GM12878 (cell line): ENCODE results near the gene RBMS1. TPM values are rescaled to one million over a fixed set of nuclear protein-coding genes. Genes with fewer than 3 reads are reported as not detected.

Source experiments
- ATAC-seq: fragments of 200-7000 bp; cut with Tn5 transposase; 3 replicates; pipeline ENCODE4 v1.9.1; 2020; ENCODE audit warnings: mild to moderate bottlenecking, moderate library complexity
- BruUV-seq: library from RNA; stranded (reverse); fragments of 400-500 nt; replicated peaks from 2 replicates; lab custom pipeline; 2021; lab: Mats Ljungman, UMichigan
- CTCF ChIA-PET: fragments of 300-600 bp; sonication (Branson Sonifier 250); formaldehyde crosslinking; extraction: SDS; loops from one replicate; lab custom pipeline; 2021; ENCODE audit warnings: inconsistent platforms; lab: Yijun Ruan, JAX
- POLR2A ChIA-PET: fragments of 350-600 bp; formaldehyde crosslinking; extraction: SDS; loops from one replicate; lab custom pipeline; 2021; ENCODE audit warnings: inconsistent platforms; lab: Charles Lee
- RAD21 ChIA-PET: fragments of 300-600 bp; sonication (Branson Sonifier 250); formaldehyde crosslinking; loops from one replicate; lab custom pipeline; 2023; ENCODE audit warnings: antibody characterized with exemption; ENCODE audit not compliant: unreplicated experiment; lab: Charles Lee
- SMC1A ChIA-PET: fragments of 300-600 bp; sonication (Branson Sonifier 250); formaldehyde crosslinking; loops from one replicate; lab custom pipeline; 2023; ENCODE audit not compliant: unreplicated experiment, uncharacterized antibody; lab: Charles Lee
- DNase-seq: peaks from one replicate; pipeline ENCODE4 v3.0.0-alpha.2; 2011; ENCODE audit warnings: low read depth, low spot score
- FAIRE-seq: peaks from 3 replicates; lab custom pipeline; 2011; peaks lifted over from hg19 to GRCh38; lab: Jason Lieb, UNC
- H2AFZ ChIP-seq: 2 replicates; pipeline ENCODE4 v1.6.0; 2011; ENCODE audit warnings: low read depth, low read length, control low read depth; ENCODE audit not compliant: control insufficient read depth
- H3K27ac ChIP-seq: 2 replicates; pipeline ENCODE4 v1.5.1; 2011; ENCODE audit warnings: control low read depth; ENCODE audit not compliant: control insufficient read depth, insufficient read depth
- H3K27me3 ChIP-seq, 2 experiments: replicated peaks in 1 of 2; 2 replicates each; pipeline versions ENCODE4 v1.6.0 to v1.6.1; 2011; ENCODE audit warnings: low read length in 1 of 2; ENCODE audit not compliant: control insufficient read depth in 2 of 2, insufficient read depth in 2 of 2
- H3K36me3 ChIP-seq, 2 experiments: 2 replicates each; pipeline ENCODE4 v1.5.1; 2011; ENCODE audit warnings: low read length in 1 of 2; ENCODE audit not compliant: control insufficient read depth in 2 of 2, insufficient read depth in 2 of 2
- H3K4me1 ChIP-seq: 2 replicates; pipeline ENCODE4 v1.6.1; 2011; ENCODE audit warnings: mild to moderate bottlenecking, low read length, moderate library complexity, mixed read lengths; ENCODE audit not compliant: control insufficient read depth, insufficient read depth
- H3K4me2 ChIP-seq: 2 replicates; pipeline ENCODE4 v1.6.0; 2011; ENCODE audit warnings: control low read depth; ENCODE audit not compliant: control insufficient read depth, insufficient read depth
- H3K4me3 ChIP-seq: fragments of 200-600 bp; sonication (generic); 2 replicates; pipeline ENCODE4 v1.5.1; 2016
- H3K79me2 ChIP-seq: 2 replicates; pipeline ENCODE4 v1.6.0; 2011; ENCODE audit warnings: low read length; ENCODE audit not compliant: control insufficient read depth, insufficient read depth
- H3K9ac ChIP-seq: 2 replicates; pipeline ENCODE4 v1.8.0; 2011; ENCODE audit warnings: low read length, control low read depth, mixed read lengths; ENCODE audit not compliant: control insufficient read depth, insufficient read depth
- H3K9me3 ChIP-seq: replicated peaks from 3 replicates; pipeline ENCODE4 v1.5.1; 2011; ENCODE audit warnings: mild to moderate bottlenecking, low read length; ENCODE audit not compliant: control insufficient read depth, insufficient read depth
- H4K20me1 ChIP-seq: 2 replicates; pipeline ENCODE4 v1.6.0; 2011; ENCODE audit not compliant: control insufficient read depth, insufficient read depth
- BACH1 ChIP-seq: fragments of 450-650 bp; IDR thresholded peaks from 2 replicates; pipeline ENCODE4 v1.6.1; 2017; ENCODE audit warnings: mild to moderate bottlenecking, borderline replicate concordance
- BRCA1 ChIP-seq: IDR thresholded peaks from 2 replicates; pipeline ENCODE4 v1.6.1; 2011; ENCODE audit warnings: low read depth, low read length, improper control_type of control experiment
- CHD1 ChIP-seq: IDR thresholded peaks from 2 replicates; pipeline ENCODE4 v1.6.1; 2012; ENCODE audit warnings: low read depth, low read length, improper control_type of control experiment
- ETV6 ChIP-seq, 2 experiments: fragments of 450-650 bp in 1 of 2; IDR thresholded peaks in 1 of 2; conservative IDR thresholded peaks in 1 of 2; 2 replicates each; pipeline ENCODE4 v1.6.1; 2014; ENCODE audit warnings: antibody characterized with exemption in 1 of 2, borderline replicate concordance in 1 of 2, low read depth in 1 of 2, mild to moderate bottlenecking in 1 of 2, moderate library complexity in 1 of 2
- GATAD2B ChIP-seq: fragments of 450-650 bp; conservative IDR thresholded peaks from 2 replicates; pipeline ENCODE4 v1.6.1; 2017; ENCODE audit warnings: low read depth, mild to moderate bottlenecking, moderate library complexity
- HDGF ChIP-seq: fragments of 450-650 bp; IDR thresholded peaks from 2 replicates; pipeline ENCODE4 v1.6.1; 2016; ENCODE audit warnings: antibody characterized with exemption
- HSF1 ChIP-seq: fragments of 150-350 bp; IDR thresholded peaks from 2 replicates; pipeline ENCODE4 v1.6.1; 2014; ENCODE audit warnings: mild to moderate bottlenecking, low read depth, low read length
- MTA2 ChIP-seq: fragments of 450-650 bp; IDR thresholded peaks from 2 replicates; pipeline ENCODE4 v1.6.1; 2016; ENCODE audit warnings: low read depth, mild to moderate bottlenecking, moderate library complexity
- MTA3 ChIP-seq: IDR thresholded peaks from 2 replicates; pipeline ENCODE4 v1.6.1; 2012; ENCODE audit warnings: low read length, inconsistent platforms, borderline replicate concordance
- MYB ChIP-seq: fragments of 150-350 bp; IDR thresholded peaks from 2 replicates; pipeline ENCODE4 v1.6.1; 2014; ENCODE audit warnings: mild to moderate bottlenecking, low read depth, low read length, borderline replicate concordance
- NFYB ChIP-seq: IDR thresholded peaks from 2 replicates; pipeline ENCODE4 v1.6.1; 2011; ENCODE audit warnings: low read depth, mild to moderate bottlenecking, low read length, improper control_type of control experiment, moderate library complexity; ENCODE audit not compliant: insufficient read depth
- NR2C1 ChIP-seq: fragments of 450-650 bp; IDR thresholded peaks from 2 replicates; pipeline ENCODE4 v1.6.1; 2017; ENCODE audit warnings: antibody characterized with exemption, mild to moderate bottlenecking, moderate library complexity
- REST ChIP-seq: IDR thresholded peaks from 2 replicates; pipeline ENCODE4 v1.6.1; 2012; ENCODE audit warnings: mild to moderate bottlenecking, low read depth, low read length
- RUNX3 ChIP-seq: IDR thresholded peaks from 2 replicates; pipeline ENCODE4 v1.6.1; 2012; ENCODE audit warnings: low read length, inconsistent platforms
- SIN3A ChIP-seq: IDR thresholded peaks from 2 replicates; pipeline ENCODE4 v1.6.1; 2012; ENCODE audit warnings: low read depth, low read length, improper control_type of control experiment
- SMARCA5 ChIP-seq: fragments of 450-650 bp; IDR thresholded peaks from 2 replicates; pipeline ENCODE4 v1.6.1; 2017; ENCODE audit warnings: mild to moderate bottlenecking
- SREBF2 ChIP-seq: IDR thresholded peaks from 2 replicates; pipeline ENCODE4 v1.6.1; 2012; ENCODE audit warnings: mild to moderate bottlenecking, low read length
- SUPT20H ChIP-seq: IDR thresholded peaks from 2 replicates; pipeline ENCODE4 v1.6.1; 2011; ENCODE audit warnings: low read depth, mild to moderate bottlenecking, low read length, moderate library complexity, borderline replicate concordance; ENCODE audit not compliant: control insufficient read depth
- ZSCAN29 ChIP-seq: fragments of 450-650 bp; IDR thresholded peaks from 2 replicates; pipeline ENCODE4 v1.6.1; 2017; ENCODE audit warnings: mild to moderate bottlenecking, moderate library complexity
- WGBS: methylation state at CpG from one replicate; pipeline ENCODE4 v1.1.6; 2016; ENCODE audit warnings: low lambda C conversion rate; ENCODE audit not compliant: insufficient replicate concordance, insufficient coverage; ENCODE audit errors: missing lambda C conversion rate; 5-methylcytosine and 5-hydroxymethylcytosine counted together
- in situ Hi-C: fragments of 300-500 bp; cut with MboI; formaldehyde crosslinking; loops from 9 replicates; pipeline ENCODE4 v1.14.3; 2018; ENCODE audit warnings: mixed read lengths
- intact Hi-C: fragments of 100-400 bp; cut with micrococcal nuclease; formaldehyde crosslinking; loops from one replicate; pipeline ENCODE4 v1.14.2; 2022; ENCODE audit not compliant: unreplicated experiment
- polyA plus RNA-seq, 11 experiments: library from polyadenylated mRNA; depleted of rRNA in 4 of 11; unstranded in 6 of 11; stranded (reverse) in 5 of 11; fragments of >200 nt; fragmentation: Nextera tagmentation in 4 of 11; fragmentation: Illumina TruSeq in 1 of 11; extraction: Ambion mirVana in 4 of 11; extraction: Trizol in 1 of 11; gene quantifications; 1 replicate in 1 of 11; 2 replicates in 10 of 11; pipeline versions ENCODE4 v1.2.1 to v1.2.3, GENCODE V29; 2011 to 2016; ENCODE audit warnings: inconsistent platforms in 2 of 11, missing spikeins in 2 of 11, low read depth in 1 of 11
- total RNA-seq, 4 experiments: library from RNA; depleted of rRNA in 3 of 4; stranded (reverse); fragments of >200 nt in 3 of 4; fragmentation: Illumina TruSeq in 1 of 4; extraction: Trizol in 1 of 4; gene quantifications; 2 replicates each; pipeline versions ENCODE4 v1.2.1 to v1.2.3, GENCODE V29; 2013 to 2021

The RBMS1 gene
- total and polyA plus RNA-seq, 10 of the 15 experiments (the other 5 are each of a cell fraction or from before 2014, with no cell fraction given): 0.04 to 0.31 (median 0.17) TPM; not detected in 1

GRCh38 chr2:160277151-160277550 is 216.5 kb downstream of the RBMS1 start:
- FAIRE-seq: no peak

More at GRCh38 chr2:160277151-160277550, 216.5 kb downstream of the RBMS1 start:
- no peaks in the 10 kb centered on the region for H3K79me2 ChIP-seq
- intact Hi-C loops: no loop called here
- in situ Hi-C loops: no loop called here
- no peaks in the 10 kb centered on the region for H3K9me3 ChIP-seq
- TF ChIP-seq SREBF2 (no peak), ETV6 (conservative IDR thresholded peaks at IDR 0.05 in 1 of 2, IDR thresholded peaks at IDR 0.05 in 1 of 2; ENCODE audit: borderline replicate concordance in 1 of 2, low read depth in 1 of 2) (no peak), NR2C1 (no peak), NFYB (no peak), MTA3 (no peak), SMARCA5 (no peak), CHD1 (no peak), RUNX3 (no peak), HSF1 (no peak), ZSCAN29 (no peak), MTA2 (no peak), SIN3A (no peak), SUPT20H (no peak), GATAD2B (no peak), REST (no peak), BRCA1 (no peak), BACH1 (no peak), MYB (no peak), HDGF (no peak)
- TF ChIP-seq, all 136 proteins: peak for 0
- Histone ChIP-seq H2AFZ (no peak overlapping the region), H3K4me1 (no peaks in the 10 kb centered on the region), H3K4me3 (no peak overlapping the region), H3K4me2 (no peak overlapping the region), H4K20me1 (no peaks in the 10 kb centered on the region), H3K9ac (no peak overlapping the region), H3K27me3 (no peaks in the 10 kb centered on the region), H3K27ac (no peak overlapping the region), H3K36me3 (no peaks in the 10 kb centered on the region)
- ChIA-PET RAD21 (no interaction called here), SMC1A (interaction anchor here (0.6 to 1.8 kb wide), 4 partner anchors 11 to 605 kb away, joined by 3 to 5 read pairs (median 4); no protein-coding TSS in a partner anchor), POLR2A (no interaction called here), CTCF (interaction anchor here (1.5 kb wide), 1 partner anchor 167 kb away, joined by 3 read pairs; no protein-coding TSS in a partner anchor)
- DNase-seq (no peak), ATAC-seq (no peak)
- WGBS: 54% methylated on average over 6 of the region's 6 CpGs
- BruUV-seq: no TSS peak
